Mesothelial cell of epicardium (in vitro differentiated cells): ENCODE measurements around the gene KRTCAP3. TPM values are rescaled to one million over a fixed set of nuclear protein-coding genes. Genes with fewer than 3 reads are reported as not detected.

Experiments
- DNase-seq, 2 experiments: peaks; one replicate each; pipeline ENCODE4 v3.0.0; 2021; ENCODE audit warnings: low spot score in 2 of 2; ENCODE audit not compliant: unreplicated experiment in 2 of 2
- H3K27ac Mint-ChIP-seq: 2 replicates; pipeline ENCODE4 v1.8.0; 2021; ENCODE audit warnings: mixed read lengths
- H3K27me3 Mint-ChIP-seq: 2 replicates; pipeline ENCODE4 v1.8.0; 2021; ENCODE audit warnings: low read depth, mixed read lengths
- H3K36me3 Mint-ChIP-seq: 2 replicates; pipeline ENCODE4 v1.8.0; 2021; ENCODE audit warnings: mixed read lengths
- H3K4me1 Mint-ChIP-seq: 2 replicates; pipeline ENCODE4 v1.8.0; 2021; ENCODE audit warnings: mixed read lengths
- H3K4me3 Mint-ChIP-seq: 2 replicates; pipeline ENCODE4 v1.8.0; 2021; ENCODE audit warnings: mild to moderate bottlenecking, moderate library complexity, mixed read lengths
- H3K9me3 Mint-ChIP-seq: 2 replicates; pipeline ENCODE4 v1.8.0; 2021; ENCODE audit warnings: mixed read lengths
- CTCF ChIP-seq: fragments of 200-600 bp; sonication (generic); IDR thresholded peaks from one replicate; pipeline ENCODE4 v1.5.0; 2021; ENCODE audit warnings: antibody characterized with exemption; ENCODE audit not compliant: unreplicated experiment
- total RNA-seq: library from RNA; stranded (reverse); gene quantifications from 3 replicates; pipeline ENCODE4 v1.2.1, GENCODE V29; 2021

Gene KRTCAP3
- total RNA-seq, 1 donor from 2014 or later = 25.5 TPM

GRCh38 chr2:27408601-27409320, 33.4 kb upstream of the KRTCAP3 start:
- peak overlapping the region; percentile 95 for H3K27ac Mint-ChIP-seq
- peak overlapping the region; percentile 80 for H3K4me3 Mint-ChIP-seq
- H3K27me3 Mint-ChIP-seq = no peaks in the 10 kb centered on the region
- peaks cover 19% of the 10 kb centered on the region for H3K4me1 Mint-ChIP-seq
- H3K36me3 Mint-ChIP-seq = peaks cover 5% of the 10 kb centered on the region
- H3K9me3 Mint-ChIP-seq = no peaks in the 10 kb centered on the region
- TF ChIP-seq CTCF = no peak
- DNase-seq = no peak

GRCh38 chr2:27409321-27410073, 32.7 kb upstream of the KRTCAP3 start, which contains the start of gene PPM1G:
Gene PPM1G (minus strand): TSS chr2:27409591. CDS start chr2:27409422, 169 bp downstream.
- peak within 1 kb of the TSS; percentile 95 for H3K27ac Mint-ChIP-seq
- no peak for TF ChIP-seq CTCF
- peak within 1 kb of the TSS; percentile 80 for H3K4me3 Mint-ChIP-seq
- DNase-seq = peak; percentile 95 to 98
- H3K9me3 Mint-ChIP-seq = no peaks in the 10 kb centered on the region
- no peaks in the 10 kb centered on the region for H3K27me3 Mint-ChIP-seq
- peaks cover 5% of the 10 kb centered on the region for H3K36me3 Mint-ChIP-seq
- peaks cover 19% of the 10 kb centered on the region for H3K4me1 Mint-ChIP-seq

- no peak overlapping the region for H3K4me3 Mint-ChIP-seq
Observed at GRCh38 chr2:27412419-27413152, 29.6 kb upstream of the KRTCAP3 start.

GRCh38 chr2:27416151-27416550, 26.0 kb upstream of the KRTCAP3 start:
- H3K4me3 Mint-ChIP-seq = no peak overlapping the region
- no peaks in the 10 kb centered on the region for H3K36me3 Mint-ChIP-seq
- no peak for TF ChIP-seq CTCF
- H3K4me1 Mint-ChIP-seq = no peaks in the 10 kb centered on the region
- H3K27ac Mint-ChIP-seq = no peak overlapping the region
- no peaks in the 10 kb centered on the region for H3K27me3 Mint-ChIP-seq
- no peak for DNase-seq
- H3K9me3 Mint-ChIP-seq = no peaks in the 10 kb centered on the region

More at GRCh38 chr2:27412419-27413152, 29.6 kb upstream of the KRTCAP3 start:
- H3K27me3 Mint-ChIP-seq = no peaks in the 10 kb centered on the region
- H3K4me1 Mint-ChIP-seq = peaks cover 15% of the 10 kb centered on the region
- H3K27ac Mint-ChIP-seq = no peak overlapping the region
- no peaks in the 10 kb centered on the region for H3K9me3 Mint-ChIP-seq
- no peak for DNase-seq
- no peaks in the 10 kb centered on the region for H3K36me3 Mint-ChIP-seq
- no peak for TF ChIP-seq CTCF

- Mint-ChIP-seq H3K36me3 (no peaks in the 10 kb centered on the region), H3K4me3 (no peak overlapping the region), H3K27ac (no peak overlapping the region), H3K9me3 (peaks cover 2% of the 10 kb centered on the region), H3K4me1 (no peaks in the 10 kb centered on the region), H3K27me3 (no peaks in the 10 kb centered on the region)
- DNase-seq = no peak
- no peak for TF ChIP-seq CTCF
Observed at GRCh38 chr2:27420996-27421395, 21.2 kb upstream of the KRTCAP3 start.
